Activated CD4-positive, alpha-beta T cell treated with anti-CD3 and anti-CD28 coated beads, Interleukin-2, amount 50 U/mL, for 48 hours (primary cell): ENCODE measurements around the gene PWWP2B.
"Not testable (repeated sequence)": the region's sequence is repeated elsewhere in the genome, so short reads cannot be mapped to it uniquely, and the experiment has no call there.

ENCODE experiments used
- DNase-seq, 2 experiments: peaks; one replicate each; pipeline ENCODE4 v3.0.0-alpha.2; 2020

The PWWP2B gene

GRCh38 chr10:132435320-132435719 lies 38.3 kb downstream of the PWWP2B start:
- not testable (repeated sequence) for DNase-seq

GRCh38 chr10:132436096-132436495 lies 39.1 kb downstream of the PWWP2B start:
- DNase-seq: not testable (repeated sequence)

DNA sequence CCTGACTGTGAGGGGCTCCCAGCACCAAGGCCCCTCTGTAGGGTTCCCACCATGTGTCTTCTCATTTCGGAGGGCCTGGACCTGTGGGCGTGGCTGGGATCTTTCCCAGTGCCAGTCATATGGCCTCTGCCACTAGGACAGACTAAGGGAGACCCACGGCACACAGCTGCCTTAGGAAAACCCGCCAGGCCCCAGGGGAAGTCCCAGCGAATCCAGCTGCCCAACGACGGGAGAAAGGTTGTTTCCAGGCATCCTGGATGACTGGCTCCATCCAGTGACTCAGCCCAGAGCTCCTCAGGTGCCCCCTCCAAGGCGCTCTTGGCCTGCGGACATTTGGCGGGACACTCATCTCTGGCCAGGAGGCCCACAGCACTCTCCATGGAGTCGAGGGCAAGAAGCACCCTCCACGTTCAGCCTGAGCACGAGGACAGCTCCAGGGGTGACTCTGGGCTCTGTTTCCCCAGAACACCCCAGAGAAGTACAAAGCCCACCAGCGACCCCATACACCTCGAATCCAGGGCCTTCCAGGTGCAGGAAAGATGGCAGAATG lies 39.9 kb downstream of the PWWP2B start:
- no peak for DNase-seq

DNA sequence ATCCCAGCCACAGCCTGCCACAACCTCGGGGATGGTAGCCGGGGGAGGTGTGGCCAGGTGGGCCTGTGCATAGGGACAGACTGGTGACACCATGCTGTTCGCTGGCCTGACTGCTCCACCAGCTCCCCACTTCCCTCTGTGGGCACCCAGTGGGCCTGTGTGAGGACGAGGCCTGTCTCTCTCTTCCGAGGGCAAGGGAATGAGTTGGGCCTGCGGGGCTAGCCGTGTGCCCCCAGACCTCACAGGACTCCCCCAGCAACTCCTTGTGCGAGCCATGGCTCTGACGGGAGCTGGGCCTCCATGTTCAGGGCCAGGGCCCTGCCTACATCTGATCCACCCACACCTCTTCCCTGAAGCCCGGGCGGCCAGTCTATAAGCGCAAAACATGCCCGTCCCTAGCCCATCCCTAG lies 40.5 kb downstream of the PWWP2B start:
- DNase-seq: no peak

GRCh38 chr10:132438091-132439024 lies 41.4 kb downstream of the PWWP2B start:
- DNase-seq: no peak

- DNase-seq: no peak
These were observed 42.0 kb downstream of the PWWP2B start for GRCh38 chr10:132439025-132439388.

DNA sequence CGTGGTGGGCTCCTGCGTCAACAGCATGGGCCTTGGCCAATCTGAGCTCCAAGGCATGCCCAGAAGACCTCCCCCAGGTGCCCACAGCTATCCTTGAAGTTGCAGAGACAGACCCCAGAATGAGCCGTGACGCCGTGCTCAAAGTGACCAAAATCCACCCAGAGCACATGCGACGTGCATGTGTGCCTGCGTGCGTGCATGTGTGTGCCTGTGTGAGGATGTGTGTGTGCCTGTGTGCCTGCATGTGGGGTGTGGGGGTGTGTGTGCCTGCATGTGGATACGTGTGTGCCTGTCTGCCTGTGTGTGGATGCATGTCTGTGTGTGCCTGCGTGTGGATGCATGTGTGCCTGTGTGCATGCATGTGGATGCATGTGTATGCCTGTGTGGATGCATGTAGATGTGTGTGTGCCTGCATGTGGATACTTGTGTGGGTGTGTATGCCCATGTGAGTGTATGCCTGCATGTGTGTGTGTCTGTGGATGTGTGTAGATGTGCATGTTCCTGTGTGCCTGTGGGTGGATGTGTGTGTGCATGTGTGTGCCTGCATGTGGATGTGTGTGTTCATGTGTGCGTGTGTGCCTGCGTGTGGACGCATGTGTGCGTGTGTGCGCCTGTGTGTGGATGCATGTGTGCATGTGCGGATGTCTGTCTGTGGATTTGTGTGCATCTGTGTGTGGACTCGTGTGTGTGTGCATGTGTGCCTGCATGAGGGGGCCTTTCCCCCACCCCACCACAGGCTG lies 42.6 kb downstream of the PWWP2B start:
- no peak for DNase-seq

DNA sequence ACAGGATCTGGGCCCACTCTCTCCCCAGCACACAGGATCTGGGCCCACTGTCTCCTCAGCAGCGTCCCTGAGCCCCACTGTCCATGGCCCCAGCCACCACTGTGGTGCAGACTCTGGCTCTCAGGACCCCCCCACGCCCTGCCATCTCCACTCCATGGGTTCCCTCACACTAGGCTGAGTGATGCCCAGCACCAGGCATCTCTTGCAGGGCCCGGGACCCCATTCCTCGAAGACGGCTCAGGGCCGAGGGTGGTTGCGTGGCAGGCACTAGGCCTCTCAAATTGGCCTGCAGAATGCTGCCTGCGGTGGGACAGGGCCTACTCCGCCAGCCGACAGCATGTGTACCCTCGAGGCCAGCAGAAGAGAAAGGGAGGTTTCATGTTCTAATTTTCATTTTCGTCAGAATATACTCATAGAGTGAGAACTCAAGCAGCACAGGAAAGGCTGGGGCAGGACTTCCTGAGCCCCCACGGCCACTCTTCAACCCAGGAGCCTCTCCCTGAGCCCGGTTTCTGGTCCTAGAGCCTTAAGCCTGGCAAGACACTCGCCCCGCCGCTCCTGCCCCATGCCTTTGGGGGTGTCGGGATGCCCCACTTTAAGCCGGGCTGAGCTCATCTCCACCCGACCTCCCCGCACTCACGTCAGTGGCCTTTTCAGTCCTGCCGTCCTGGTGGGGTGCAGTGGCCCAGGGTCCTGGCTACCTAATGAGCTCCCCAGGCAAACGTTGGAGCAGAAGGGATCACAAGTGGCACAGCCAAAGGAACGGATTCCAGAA lies 44.0 kb downstream of the PWWP2B start:
- no peak for DNase-seq

DNA sequence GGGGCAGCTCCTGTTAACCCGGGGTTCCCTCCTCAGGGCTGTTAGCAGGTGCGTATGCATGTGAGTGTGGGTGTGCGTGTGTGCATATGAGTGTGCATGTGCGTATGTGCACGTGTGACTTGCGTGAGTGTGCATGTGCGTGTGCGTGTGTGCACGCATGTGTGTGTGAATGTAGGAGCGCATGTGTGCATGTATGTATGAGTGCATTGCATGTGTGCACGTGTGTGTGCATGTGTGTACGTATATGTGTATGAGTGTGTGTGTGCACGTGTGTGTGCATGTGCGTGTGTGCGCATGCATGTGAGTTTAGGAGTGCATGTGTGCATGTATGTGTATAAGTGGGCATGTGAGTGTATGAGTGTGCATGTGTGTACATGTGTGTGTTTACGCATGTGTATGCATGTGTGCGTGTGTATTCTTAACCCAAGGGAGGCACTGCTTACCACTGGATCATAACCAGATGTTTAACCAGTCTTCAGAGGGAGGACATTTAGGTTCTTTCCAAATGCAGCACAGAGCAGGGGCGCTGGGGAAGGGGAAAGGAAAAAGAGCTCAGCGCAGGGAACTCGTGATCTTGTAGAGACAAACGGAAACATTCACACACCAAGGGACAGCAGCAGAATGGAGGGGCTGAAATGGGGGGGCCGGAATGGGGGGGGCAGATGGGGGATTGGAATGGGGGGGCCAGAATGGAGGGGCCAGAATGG lies 45.0 kb downstream of the PWWP2B start:
- DNase-seq: no peak

DNA sequence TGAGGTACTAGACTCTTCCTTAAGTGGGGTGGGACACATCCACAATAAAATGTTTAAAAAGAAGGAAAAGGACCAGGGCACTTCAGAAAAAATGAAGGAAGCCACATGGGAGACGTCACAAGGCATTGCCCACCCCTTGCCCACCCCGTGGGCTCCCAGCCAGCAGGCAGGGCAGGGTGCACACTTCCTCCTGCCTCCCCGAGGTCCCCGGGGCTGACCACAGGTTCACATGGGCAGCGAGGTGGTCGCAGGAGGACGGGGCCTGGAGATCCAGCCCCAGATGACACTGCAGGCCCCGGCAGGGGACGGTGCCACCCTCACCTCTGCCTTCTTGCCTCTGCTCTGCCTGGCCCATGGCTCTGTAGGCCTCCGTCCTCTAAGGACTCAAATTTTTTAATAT lies 45.6 kb downstream of the PWWP2B start:
- DNase-seq: no peak

- DNase-seq: peak; percentile 70 to 73
These were observed 46.6 kb downstream of the PWWP2B start for GRCh38 chr10:132443605-132443982.

- no peak for DNase-seq
These were observed 47.2 kb downstream of the PWWP2B start for GRCh38 chr10:132443983-132444876.

- DNase-seq: no peak
These were observed 47.9 kb downstream of the PWWP2B start for GRCh38 chr10:132444877-132445351.

DNA sequence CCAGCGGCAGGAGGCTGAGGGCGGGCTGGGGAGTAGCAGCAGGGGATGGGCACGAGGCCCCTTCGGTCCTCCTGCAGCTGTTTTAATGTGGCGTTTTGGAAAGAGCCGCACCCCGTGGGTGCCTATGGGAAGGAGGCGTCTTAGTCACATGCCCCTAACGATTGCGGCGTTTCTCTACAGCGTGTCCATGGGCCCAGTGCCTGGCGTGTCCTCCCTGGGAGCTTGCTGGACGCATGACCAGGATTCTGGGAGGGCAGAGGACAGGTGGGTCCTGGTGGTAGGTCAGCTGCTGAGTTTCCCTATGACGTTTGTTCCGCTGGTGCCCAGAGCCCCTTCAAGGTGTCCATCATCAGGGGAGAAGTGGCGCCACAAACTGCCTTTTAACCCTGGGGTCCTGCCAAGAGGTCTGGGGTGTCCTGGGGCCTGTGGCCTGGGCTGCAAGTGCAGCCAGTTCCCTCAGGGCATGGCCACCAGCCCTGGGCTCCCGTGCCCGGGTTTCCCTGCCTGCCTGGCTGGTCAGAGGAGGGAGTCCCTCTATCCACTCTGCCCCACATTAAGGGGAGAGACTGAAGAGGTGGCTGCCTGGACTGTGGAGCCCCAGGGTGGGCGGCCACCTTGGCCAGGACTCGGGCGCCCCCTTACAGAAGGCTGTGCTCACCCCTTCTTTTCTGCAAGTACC lies 48.7 kb downstream of the PWWP2B start:
- no peak for DNase-seq

- no peak for DNase-seq
These were observed 49.2 kb downstream of the PWWP2B start for GRCh38 chr10:132446195-132446581.

- peak; percentile 78 to 86 for DNase-seq
These were observed 49.9 kb downstream of the PWWP2B start for GRCh38 chr10:132446661-132447445.

GRCh38 chr10:132447446-132448247 lies 50.6 kb downstream of the PWWP2B start:
- DNase-seq: peak; percentile 76 to 82

DNA sequence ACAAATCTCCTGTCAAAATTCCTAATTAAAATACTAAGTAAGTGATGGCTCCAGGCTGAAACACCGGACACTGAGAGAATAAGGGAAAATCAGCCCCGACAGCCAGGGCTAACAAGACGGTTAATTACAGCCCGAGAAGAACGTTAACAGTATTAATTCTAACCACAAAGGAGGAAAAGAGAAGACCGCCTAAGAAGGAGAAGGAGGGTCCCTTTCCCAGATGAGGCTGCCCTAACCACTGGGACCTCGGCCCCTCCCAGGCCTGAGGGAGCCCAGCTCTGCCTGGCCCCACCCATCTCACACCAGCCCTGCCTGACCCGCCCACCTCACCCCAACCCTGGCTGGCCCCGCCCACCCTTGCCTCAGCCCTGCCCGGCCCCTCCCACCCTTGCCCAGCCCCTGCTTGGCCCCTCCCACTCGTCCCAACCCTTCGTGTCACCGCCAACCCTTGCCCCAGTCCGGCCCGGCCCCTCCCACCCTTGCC lies 51.3 kb downstream of the PWWP2B start:
- peak; percentile 66 to 69 for DNase-seq
